Measurements from ENCODE around the gene EFCAB14. TPM values are rescaled to one million over a fixed set of nuclear protein-coding genes. Genes with fewer than 3 reads are reported as not detected.

EFCAB14 gene
- total and polyA plus RNA-seq, 9 of the 15 experiments (the other 6 are each of a cell fraction or from before 2014, with no cell fraction given) = 7.3 to 49.0 (median 37.3) TPM

- no peak for TF ChIP-seq SFPQ (IDR thresholded peaks at IDR 0.05; ENCODE audit: low read depth, low read length)
- TF ChIP-seq ZNF584 (CRISPR knock-in tag; IDR thresholded peaks at IDR 0.05; ENCODE audit: low read depth) = no peak
- TF ChIP-seq BACH1 (tag; IDR thresholded peaks at IDR 0.05) = no peak
- no peak for TF ChIP-seq CBX5 (IDR thresholded peaks at IDR 0.05; ENCODE audit: borderline replicate concordance, low read depth)
- TF ChIP-seq EP400 (IDR thresholded peaks at IDR 0.05) = no peak
- no peak for TF ChIP-seq MAFF (IDR thresholded peaks at IDR 0.05; ENCODE audit: low read length)
- TF ChIP-seq POLR2H (tag; IDR thresholded peaks at IDR 0.05; ENCODE audit: low read depth) = no peak
- peak; percentile 51 for TF ChIP-seq TAL1 (IDR thresholded peaks at IDR 0.05)
- no peak for TF ChIP-seq NONO (IDR thresholded peaks at IDR 0.05; ENCODE audit: low read depth in 2 of 2, low read length in 1 of 2)
- TF ChIP-seq ZNF696 (CRISPR knock-in tag; conservative IDR thresholded peaks at IDR 0.05) = no peak
- TF ChIP-seq NCOA1 (IDR thresholded peaks at IDR 0.05; ENCODE audit: low read depth) = no peak
- TF ChIP-seq GTF2B (IDR thresholded peaks at IDR 0.05; ENCODE audit: extremely low read depth, insufficient read length) = no peak
- no peak for TF ChIP-seq ZBTB11 (CRISPR knock-in tag; IDR thresholded peaks at IDR 0.05)
- no peak for TF ChIP-seq SNRNP70 (optimal IDR thresholded peaks at IDR 0.05; ENCODE audit: low read depth, low read length)
- TF ChIP-seq ID3 (CRISPR knock-in tag; IDR thresholded peaks at IDR 0.05) = no peak
- TF ChIP-seq ID3 (tag; IDR thresholded peaks at IDR 0.05) = peak; percentile 90
- TF ChIP-seq GABPB1 (CRISPR knock-in tag; IDR thresholded peaks at IDR 0.05) = no peak
- TF ChIP-seq SREBF1 (IDR thresholded peaks at IDR 0.05; ENCODE audit: borderline replicate concordance, low read depth, low read length) = no peak
- TF ChIP-seq SAFB2 (IDR thresholded peaks at IDR 0.05; ENCODE audit: borderline replicate concordance, low read depth, low read length, severe bottlenecking) = no peak
- TF ChIP-seq ZNF23 (CRISPR knock-in tag; IDR thresholded peaks at IDR 0.05) = no peak
- 0 out of 2 replicates have a peak, but pooled peaks have one; percentile 21 for TF ChIP-seq KLF16 (IDR thresholded peaks at IDR 0.05)
- TF ChIP-seq LCOR (CRISPR knock-in tag; IDR thresholded peaks at IDR 0.05) = 0 out of 2 replicates have a peak, but pooled peaks have one; percentile 64
- no peak for TF ChIP-seq RNF2 (IDR thresholded peaks at IDR 0.05)
- no peak for TF ChIP-seq ZNF57 (CRISPR knock-in tag; IDR thresholded peaks at IDR 0.05)
Observed at GRCh38 chr1:46635205-46635604, 83.7 kb downstream of the EFCAB14 start (continued).

All from K562 (cell line).